ENCODE measurements around the gene NT5DC3.

DNA sequence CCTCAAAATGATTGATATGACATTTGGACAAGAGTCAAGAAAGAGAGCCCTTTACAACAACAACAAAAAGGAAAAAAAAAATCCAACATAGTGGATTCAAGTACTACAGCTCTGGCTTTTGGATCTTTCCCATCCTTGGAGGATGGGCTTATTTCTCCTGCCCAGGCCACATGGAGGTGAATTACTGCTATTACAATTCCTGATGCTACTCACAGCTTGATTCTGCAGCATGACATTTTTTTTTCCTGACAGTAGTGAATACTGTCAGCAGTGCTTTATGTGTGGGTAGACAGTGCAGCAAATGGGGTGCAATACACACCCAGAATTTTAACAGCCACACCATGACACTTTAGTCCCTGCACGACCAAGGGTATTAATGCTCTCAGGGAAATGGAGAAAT, 46.7 kb upstream of the NT5DC3 start:
- TF ChIP-seq, protein P1, sequence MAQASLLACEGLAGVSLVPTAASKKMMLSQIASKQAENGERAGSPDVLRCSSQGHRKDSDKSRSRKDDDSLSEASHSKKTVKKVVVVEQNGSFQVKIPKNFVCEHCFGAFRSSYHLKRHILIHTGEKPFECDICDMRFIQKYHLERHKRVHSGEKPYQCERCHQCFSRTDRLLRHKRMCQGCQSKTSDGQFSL (CRISPR knock-in tag; IDR thresholded peaks at IDR 0.05): no peak
- TF ChIP-seq, protein P2, sequence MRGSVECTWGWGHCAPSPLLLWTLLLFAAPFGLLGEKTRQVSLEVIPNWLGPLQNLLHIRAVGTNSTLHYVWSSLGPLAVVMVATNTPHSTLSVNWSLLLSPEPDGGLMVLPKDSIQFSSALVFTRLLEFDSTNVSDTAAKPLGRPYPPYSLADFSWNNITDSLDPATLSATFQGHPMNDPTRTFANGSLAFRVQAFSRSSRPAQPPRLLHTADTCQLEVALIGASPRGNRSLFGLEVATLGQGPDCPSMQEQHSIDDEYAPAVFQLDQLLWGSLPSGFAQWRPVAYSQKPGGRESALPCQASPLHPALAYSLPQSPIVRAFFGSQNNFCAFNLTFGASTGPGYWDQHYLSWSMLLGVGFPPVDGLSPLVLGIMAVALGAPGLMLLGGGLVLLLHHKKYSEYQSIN (CRISPR knock-in tag; IDR thresholded peaks at IDR 0.05; ENCODE audit: borderline replicate concordance): no peak
- TF ChIP-seq, protein P3, sequence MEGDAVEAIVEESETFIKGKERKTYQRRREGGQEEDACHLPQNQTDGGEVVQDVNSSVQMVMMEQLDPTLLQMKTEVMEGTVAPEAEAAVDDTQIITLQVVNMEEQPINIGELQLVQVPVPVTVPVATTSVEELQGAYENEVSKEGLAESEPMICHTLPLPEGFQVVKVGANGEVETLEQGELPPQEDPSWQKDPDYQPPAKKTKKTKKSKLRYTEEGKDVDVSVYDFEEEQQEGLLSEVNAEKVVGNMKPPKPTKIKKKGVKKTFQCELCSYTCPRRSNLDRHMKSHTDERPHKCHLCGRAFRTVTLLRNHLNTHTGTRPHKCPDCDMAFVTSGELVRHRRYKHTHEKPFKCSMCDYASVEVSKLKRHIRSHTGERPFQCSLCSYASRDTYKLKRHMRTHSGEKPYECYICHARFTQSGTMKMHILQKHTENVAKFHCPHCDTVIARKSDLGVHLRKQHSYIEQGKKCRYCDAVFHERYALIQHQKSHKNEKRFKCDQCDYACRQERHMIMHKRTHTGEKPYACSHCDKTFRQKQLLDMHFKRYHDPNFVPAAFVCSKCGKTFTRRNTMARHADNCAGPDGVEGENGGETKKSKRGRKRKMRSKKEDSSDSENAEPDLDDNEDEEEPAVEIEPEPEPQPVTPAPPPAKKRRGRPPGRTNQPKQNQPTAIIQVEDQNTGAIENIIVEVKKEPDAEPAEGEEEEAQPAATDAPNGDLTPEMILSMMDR (CRISPR knock-in tag; IDR thresholded peaks at IDR 0.05): no peak
- TF ChIP-seq, protein P4, sequence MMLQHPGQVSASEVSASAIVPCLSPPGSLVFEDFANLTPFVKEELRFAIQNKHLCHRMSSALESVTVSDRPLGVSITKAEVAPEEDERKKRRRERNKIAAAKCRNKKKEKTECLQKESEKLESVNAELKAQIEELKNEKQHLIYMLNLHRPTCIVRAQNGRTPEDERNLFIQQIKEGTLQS (CRISPR knock-in tag; IDR thresholded peaks at IDR 0.05): no peak
- TF ChIP-seq, protein P5, sequence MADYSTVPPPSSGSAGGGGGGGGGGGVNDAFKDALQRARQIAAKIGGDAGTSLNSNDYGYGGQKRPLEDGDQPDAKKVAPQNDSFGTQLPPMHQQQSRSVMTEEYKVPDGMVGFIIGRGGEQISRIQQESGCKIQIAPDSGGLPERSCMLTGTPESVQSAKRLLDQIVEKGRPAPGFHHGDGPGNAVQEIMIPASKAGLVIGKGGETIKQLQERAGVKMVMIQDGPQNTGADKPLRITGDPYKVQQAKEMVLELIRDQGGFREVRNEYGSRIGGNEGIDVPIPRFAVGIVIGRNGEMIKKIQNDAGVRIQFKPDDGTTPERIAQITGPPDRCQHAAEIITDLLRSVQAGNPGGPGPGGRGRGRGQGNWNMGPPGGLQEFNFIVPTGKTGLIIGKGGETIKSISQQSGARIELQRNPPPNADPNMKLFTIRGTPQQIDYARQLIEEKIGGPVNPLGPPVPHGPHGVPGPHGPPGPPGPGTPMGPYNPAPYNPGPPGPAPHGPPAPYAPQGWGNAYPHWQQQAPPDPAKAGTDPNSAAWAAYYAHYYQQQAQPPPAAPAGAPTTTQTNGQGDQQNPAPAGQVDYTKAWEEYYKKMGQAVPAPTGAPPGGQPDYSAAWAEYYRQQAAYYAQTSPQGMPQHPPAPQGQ (CRISPR knock-in tag; IDR thresholded peaks at IDR 0.05; ENCODE audit: borderline replicate concordance): no peak
- TF ChIP-seq POLR2AphosphoS2 (IDR thresholded peaks at IDR 0.05; ENCODE audit: low read depth, low read length): no peak
- TF ChIP-seq ZNF33B (CRISPR knock-in tag; IDR thresholded peaks at IDR 0.05): no peak
- no peak for TF ChIP-seq CBX2 (IDR thresholded peaks at IDR 0.05; ENCODE audit: low read depth, low read length)
- no peak for TF ChIP-seq CBX2 (CRISPR knock-in tag; IDR thresholded peaks at IDR 0.05; ENCODE audit: low read depth)
- no peak for TF ChIP-seq ERF (CRISPR knock-in tag; IDR thresholded peaks at IDR 0.05)
- no peak for TF ChIP-seq ZNF274 (CRISPR knock-in tag; IDR thresholded peaks at IDR 0.05)
- TF ChIP-seq, protein P6, sequence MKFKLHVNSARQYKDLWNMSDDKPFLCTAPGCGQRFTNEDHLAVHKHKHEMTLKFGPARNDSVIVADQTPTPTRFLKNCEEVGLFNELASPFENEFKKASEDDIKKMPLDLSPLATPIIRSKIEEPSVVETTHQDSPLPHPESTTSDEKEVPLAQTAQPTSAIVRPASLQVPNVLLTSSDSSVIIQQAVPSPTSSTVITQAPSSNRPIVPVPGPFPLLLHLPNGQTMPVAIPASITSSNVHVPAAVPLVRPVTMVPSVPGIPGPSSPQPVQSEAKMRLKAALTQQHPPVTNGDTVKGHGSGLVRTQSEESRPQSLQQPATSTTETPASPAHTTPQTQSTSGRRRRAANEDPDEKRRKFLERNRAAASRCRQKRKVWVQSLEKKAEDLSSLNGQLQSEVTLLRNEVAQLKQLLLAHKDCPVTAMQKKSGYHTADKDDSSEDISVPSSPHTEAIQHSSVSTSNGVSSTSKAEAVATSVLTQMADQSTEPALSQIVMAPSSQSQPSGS (CRISPR knock-in tag; IDR thresholded peaks at IDR 0.05): no peak
- no peak for TF ChIP-seq EZH2 (conservative IDR thresholded peaks at IDR 0.05; ENCODE audit: low read depth, low read length)
- TF ChIP-seq, protein P7, sequence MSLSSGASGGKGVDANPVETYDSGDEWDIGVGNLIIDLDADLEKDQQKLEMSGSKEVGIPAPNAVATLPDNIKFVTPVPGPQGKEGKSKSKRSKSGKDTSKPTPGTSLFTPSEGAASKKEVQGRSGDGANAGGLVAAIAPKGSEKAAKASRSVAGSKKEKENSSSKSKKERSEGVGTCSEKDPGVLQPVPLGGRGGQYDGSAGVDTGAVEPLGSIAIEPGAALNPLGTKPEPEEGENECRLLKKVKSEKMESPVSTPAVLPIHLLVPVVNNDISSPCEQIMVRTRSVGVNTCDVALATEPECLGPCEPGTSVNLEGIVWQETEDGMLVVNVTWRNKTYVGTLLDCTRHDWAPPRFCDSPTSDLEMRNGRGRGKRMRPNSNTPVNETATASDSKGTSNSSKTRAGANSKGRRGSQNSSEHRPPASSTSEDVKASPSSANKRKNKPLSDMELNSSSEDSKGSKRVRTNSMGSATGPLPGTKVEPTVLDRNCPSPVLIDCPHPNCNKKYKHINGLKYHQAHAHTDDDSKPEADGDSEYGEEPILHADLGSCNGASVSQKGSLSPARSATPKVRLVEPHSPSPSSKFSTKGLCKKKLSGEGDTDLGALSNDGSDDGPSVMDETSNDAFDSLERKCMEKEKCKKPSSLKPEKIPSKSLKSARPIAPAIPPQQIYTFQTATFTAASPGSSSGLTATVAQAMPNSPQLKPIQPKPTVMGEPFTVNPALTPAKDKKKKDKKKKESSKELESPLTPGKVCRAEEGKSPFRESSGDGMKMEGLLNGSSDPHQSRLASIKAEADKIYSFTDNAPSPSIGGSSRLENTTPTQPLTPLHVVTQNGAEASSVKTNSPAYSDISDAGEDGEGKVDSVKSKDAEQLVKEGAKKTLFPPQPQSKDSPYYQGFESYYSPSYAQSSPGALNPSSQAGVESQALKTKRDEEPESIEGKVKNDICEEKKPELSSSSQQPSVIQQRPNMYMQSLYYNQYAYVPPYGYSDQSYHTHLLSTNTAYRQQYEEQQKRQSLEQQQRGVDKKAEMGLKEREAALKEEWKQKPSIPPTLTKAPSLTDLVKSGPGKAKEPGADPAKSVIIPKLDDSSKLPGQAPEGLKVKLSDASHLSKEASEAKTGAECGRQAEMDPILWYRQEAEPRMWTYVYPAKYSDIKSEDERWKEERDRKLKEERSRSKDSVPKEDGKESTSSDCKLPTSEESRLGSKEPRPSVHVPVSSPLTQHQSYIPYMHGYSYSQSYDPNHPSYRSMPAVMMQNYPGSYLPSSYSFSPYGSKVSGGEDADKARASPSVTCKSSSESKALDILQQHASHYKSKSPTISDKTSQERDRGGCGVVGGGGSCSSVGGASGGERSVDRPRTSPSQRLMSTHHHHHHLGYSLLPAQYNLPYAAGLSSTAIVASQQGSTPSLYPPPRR (CRISPR knock-in tag; IDR thresholded peaks at IDR 0.05; ENCODE audit: borderline replicate concordance): no peak

Measured in HepG2 (cell line).